ENCODE results near the gene JAK1. TPM values are rescaled to one million over a fixed set of nuclear protein-coding genes. Genes with fewer than 3 reads are reported as not detected.

JAK1 gene
- total and polyA plus RNA-seq, 10 of the 15 experiments (the other 5 are each of a cell fraction or from before 2014, with no cell fraction given): 9.6 to 45.5 (median 35.7) TPM

- peak; percentile 62 for TF ChIP-seq USF1 (IDR thresholded peaks at IDR 0.05; ENCODE audit: borderline replicate concordance, extremely low read length, insufficient read depth, low read depth, low read length)
- no peak for TF ChIP-seq SMAD5 (IDR thresholded peaks at IDR 0.05; ENCODE audit: low read depth)
- TF ChIP-seq RFX5 (IDR thresholded peaks at IDR 0.05; ENCODE audit: low read depth, low read length): no peak
- no peak for TF ChIP-seq MXI1 (IDR thresholded peaks at IDR 0.05; ENCODE audit: low read depth, low read length)
- no peak; the same call in 1 of the 2 replicates for TF ChIP-seq USF2 (IDR thresholded peaks at IDR 0.05; ENCODE audit: borderline replicate concordance, low read depth, low read length)
- TF ChIP-seq JUND (IDR thresholded peaks at IDR 0.05; ENCODE audit: low read depth, low read length): no peak
- TF ChIP-seq NFXL1 (IDR thresholded peaks at IDR 0.05; ENCODE audit: borderline replicate concordance): no peak
- TF ChIP-seq BHLHE40 (IDR thresholded peaks at IDR 0.05; ENCODE audit: borderline replicate concordance in 1 of 2, low read depth in 2 of 2, low read length in 1 of 2): peak; percentile 93 to 96
- no peak for TF ChIP-seq SREBF2 (IDR thresholded peaks at IDR 0.05; ENCODE audit: low read length)
- no peak for TF ChIP-seq SMC3 (IDR thresholded peaks at IDR 0.05; ENCODE audit: borderline replicate concordance, low read length)
- no peak for TF ChIP-seq ZBTB11 (CRISPR knock-in tag; IDR thresholded peaks at IDR 0.05)
- TF ChIP-seq CHD2 (IDR thresholded peaks at IDR 0.05; ENCODE audit: borderline replicate concordance, low read depth, low read length): no peak
- no peak for TF ChIP-seq FOXM1 (IDR thresholded peaks at IDR 0.05; ENCODE audit: low read depth, low read length)
- no peak for TF ChIP-seq YY1 (IDR thresholded peaks at IDR 0.05; ENCODE audit: low read depth, low read length)
- TF ChIP-seq BCL11A (IDR thresholded peaks at IDR 0.05; ENCODE audit: low read depth, low read length): 0 out of 2 replicates have a peak, but pooled peaks have one; percentile 8
- no peak for TF ChIP-seq NR2C1 (IDR thresholded peaks at IDR 0.05)
- no peak for TF ChIP-seq ATF3 (IDR thresholded peaks at IDR 0.05; ENCODE audit: borderline replicate concordance, extremely low read depth, low read depth, low read length)
- no peak for TF ChIP-seq ZBTB33 (IDR thresholded peaks at IDR 0.05)
- TF ChIP-seq FOXK2 (IDR thresholded peaks at IDR 0.05): no peak
- TF ChIP-seq SMAD1 (IDR thresholded peaks at IDR 0.05; ENCODE audit: low read depth, partially characterized antibody): no peak
- no peak for TF ChIP-seq SUZ12 (IDR thresholded peaks at IDR 0.05; ENCODE audit: unreplicated experiment)
- peak; percentile 60 for TF ChIP-seq RUNX3 (IDR thresholded peaks at IDR 0.05; ENCODE audit: low read length)
- TF ChIP-seq MEF2A (IDR thresholded peaks at IDR 0.05; ENCODE audit: insufficient read depth, low read depth, low read length): no peak
- TF ChIP-seq CHD4 (IDR thresholded peaks at IDR 0.05): no peak
Observed at GRCh38 chr1:64882574-64883255, 83.6 kb downstream of the JAK1 start (continued).
